Effector memory CD4-positive, alpha-beta T cell (primary cell): ENCODE results near the gene APOBEC2.

Experiments used
- DNase-seq, 3 donors: peaks; one replicate each; pipeline ENCODE4 v3.0.0-alpha.2; 2020
- H3K27ac ChIP-seq: 2 replicates; pipeline ENCODE4 v1.7.0; 2013; ENCODE audit warnings: mild to moderate bottlenecking, low read length, moderate library complexity; ENCODE audit not compliant: insufficient read depth, poor library complexity, severe bottlenecking
- H3K27me3 ChIP-seq: replicated peaks from 2 replicates; pipeline ENCODE4 v1.7.0; 2013; ENCODE audit warnings: mild to moderate bottlenecking, low read length; ENCODE audit not compliant: insufficient read depth, control insufficient read depth, poor library complexity, severe bottlenecking
- H3K36me3 ChIP-seq: 2 replicates; pipeline ENCODE4 v1.7.0; 2013; ENCODE audit warnings: mild to moderate bottlenecking, low read length, moderate library complexity; ENCODE audit not compliant: control insufficient read depth, insufficient read depth
- H3K4me1 ChIP-seq: 2 replicates; pipeline ENCODE4 v1.7.0; 2013; ENCODE audit warnings: low read length, mild to moderate bottlenecking; ENCODE audit not compliant: control insufficient read depth, insufficient read depth, poor library complexity, severe bottlenecking
- H3K4me3 ChIP-seq: 2 replicates; pipeline ENCODE4 v1.7.0; 2013; ENCODE audit warnings: low read length, low read depth, mild to moderate bottlenecking; ENCODE audit not compliant: insufficient read depth, poor library complexity, severe bottlenecking
- H3K9me3 ChIP-seq: 2 replicates; pipeline ENCODE4 v1.7.0; 2013; ENCODE audit warnings: mild to moderate bottlenecking, low read length, moderate library complexity; ENCODE audit not compliant: control insufficient read depth

Gene APOBEC2

DNA sequence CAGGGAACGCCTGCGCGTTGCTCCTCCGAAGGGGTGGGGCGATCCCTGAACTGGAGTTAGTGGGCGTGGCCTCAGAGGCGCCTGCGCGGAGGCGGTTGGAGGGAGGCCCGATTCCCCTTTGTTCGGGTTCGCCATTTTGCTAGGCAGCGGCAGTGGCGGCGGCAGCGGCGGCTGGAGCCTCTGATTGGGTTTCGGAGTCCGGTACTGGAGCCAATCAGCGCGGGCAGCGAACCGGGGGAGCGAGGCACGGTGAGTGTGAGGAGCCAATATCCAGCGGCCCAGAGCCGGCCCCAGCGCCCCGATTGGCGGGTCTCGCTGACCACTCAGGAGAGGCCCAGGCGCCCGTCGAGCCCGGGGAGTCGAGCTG, 19.8 kb downstream of the APOBEC2 start, which contains the start of gene NFYA:
Gene NFYA, plus strand, starts transcription at position 139 of the 367 bp plus-strand sequence. CDS start 6,116 bp downstream, outside the sequence.
- no peaks in the 10 kb centered on the region for H3K27me3 ChIP-seq
- H3K4me1 ChIP-seq, result peaks cover 30% of the 10 kb centered on the region
- H3K4me3 ChIP-seq, result peak within 1 kb of the TSS; percentile 92
- DNase-seq, result peak in 1 of 3 donors; percentile 100
- peaks cover 20% of the 10 kb centered on the region for H3K36me3 ChIP-seq
- H3K27ac ChIP-seq, result peak within 1 kb of the TSS; percentile 94
- H3K9me3 ChIP-seq, result no peaks in the 10 kb centered on the region

DNA sequence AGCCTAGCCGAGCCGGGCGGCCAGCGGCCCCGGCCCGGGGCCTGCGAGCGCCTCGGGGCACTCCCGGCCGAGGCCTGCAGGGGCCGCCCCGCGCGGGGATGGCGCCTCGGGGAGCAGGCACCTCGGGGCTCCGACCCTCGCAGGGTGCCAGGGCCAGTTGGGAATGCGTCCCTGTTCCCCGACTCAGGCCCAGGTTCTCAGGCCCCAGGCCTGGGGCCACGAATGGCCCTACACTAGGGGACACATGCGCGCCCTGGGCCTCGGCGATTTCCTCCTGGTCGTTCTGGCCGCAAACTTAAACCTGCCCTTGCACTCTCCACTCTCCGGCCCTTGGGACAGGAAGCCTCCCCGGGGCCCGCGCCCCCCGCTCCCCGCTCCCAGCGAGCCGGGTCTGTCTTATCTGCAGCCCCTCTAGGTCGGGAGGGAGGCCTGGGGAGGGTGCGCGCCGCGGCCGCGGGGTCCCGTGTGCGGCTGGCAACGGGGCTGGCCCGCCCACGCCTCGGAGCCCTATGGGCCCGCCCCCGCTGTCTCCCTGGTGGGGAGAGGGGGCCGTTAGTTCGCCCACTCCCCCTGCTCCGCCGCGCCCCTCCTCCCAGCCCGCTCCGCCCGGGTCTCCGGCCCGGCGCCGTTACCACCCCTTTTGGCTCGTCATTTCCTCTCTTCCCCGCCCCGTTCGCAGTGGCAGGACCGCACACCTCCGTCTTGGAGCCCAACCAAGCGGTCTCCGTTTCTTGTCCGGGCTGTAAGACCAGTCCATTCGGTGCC, 20.4 kb downstream of the APOBEC2 start:
- Histone ChIP-seq H3K27ac (peak overlapping the region; percentile 94), H3K4me3 (peak overlapping the region; percentile 92), H3K36me3 (peaks cover 17% of the 10 kb centered on the region), H3K27me3 (no peaks in the 10 kb centered on the region), H3K9me3 (no peaks in the 10 kb centered on the region), H3K4me1 (peaks cover 30% of the 10 kb centered on the region)
- peak; percentile 70 to 79 (median 71) for DNase-seq

DNA sequence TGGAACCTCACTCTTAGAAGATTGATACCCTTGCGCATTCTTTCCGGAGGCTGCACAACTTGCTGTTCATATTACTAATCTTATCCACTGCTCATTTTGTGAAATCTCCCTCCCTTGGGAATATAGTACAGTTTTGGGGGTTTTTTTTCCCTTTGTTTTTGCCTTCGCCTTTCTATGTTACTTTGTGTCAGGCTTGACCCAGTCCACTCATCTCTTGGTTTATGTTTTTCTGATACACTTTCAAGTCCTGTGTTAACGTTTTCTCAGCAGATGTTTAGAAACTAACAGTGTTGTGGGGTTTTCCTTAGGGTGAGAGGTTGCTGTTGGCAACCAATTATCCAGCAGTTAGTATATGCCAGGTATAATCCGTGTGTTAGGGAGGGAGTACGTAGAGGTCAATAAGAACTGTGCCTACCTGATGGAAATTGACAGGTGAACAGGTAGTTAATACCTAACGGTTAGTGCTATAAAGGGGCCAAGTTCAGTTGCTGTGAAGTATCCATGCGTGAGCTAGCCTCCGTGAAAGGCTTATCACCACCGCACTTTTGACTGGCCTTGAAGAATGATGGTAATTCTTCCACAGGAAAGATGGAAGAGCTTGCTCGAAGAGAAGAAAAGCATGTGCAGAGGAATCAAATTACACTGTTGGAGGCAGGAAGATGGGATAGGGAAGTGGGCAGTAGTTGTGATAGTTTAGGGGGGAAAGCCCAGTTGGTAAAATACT, 21.1 kb downstream of the APOBEC2 start:
- Histone ChIP-seq H3K27ac (peak overlapping the region; percentile 94), H3K9me3 (no peaks in the 10 kb centered on the region), H3K4me3 (peak overlapping the region; percentile 92), H3K36me3 (peaks cover 17% of the 10 kb centered on the region), H3K27me3 (no peaks in the 10 kb centered on the region), H3K4me1 (peaks cover 30% of the 10 kb centered on the region)
- DNase-seq, result no peak

DNA sequence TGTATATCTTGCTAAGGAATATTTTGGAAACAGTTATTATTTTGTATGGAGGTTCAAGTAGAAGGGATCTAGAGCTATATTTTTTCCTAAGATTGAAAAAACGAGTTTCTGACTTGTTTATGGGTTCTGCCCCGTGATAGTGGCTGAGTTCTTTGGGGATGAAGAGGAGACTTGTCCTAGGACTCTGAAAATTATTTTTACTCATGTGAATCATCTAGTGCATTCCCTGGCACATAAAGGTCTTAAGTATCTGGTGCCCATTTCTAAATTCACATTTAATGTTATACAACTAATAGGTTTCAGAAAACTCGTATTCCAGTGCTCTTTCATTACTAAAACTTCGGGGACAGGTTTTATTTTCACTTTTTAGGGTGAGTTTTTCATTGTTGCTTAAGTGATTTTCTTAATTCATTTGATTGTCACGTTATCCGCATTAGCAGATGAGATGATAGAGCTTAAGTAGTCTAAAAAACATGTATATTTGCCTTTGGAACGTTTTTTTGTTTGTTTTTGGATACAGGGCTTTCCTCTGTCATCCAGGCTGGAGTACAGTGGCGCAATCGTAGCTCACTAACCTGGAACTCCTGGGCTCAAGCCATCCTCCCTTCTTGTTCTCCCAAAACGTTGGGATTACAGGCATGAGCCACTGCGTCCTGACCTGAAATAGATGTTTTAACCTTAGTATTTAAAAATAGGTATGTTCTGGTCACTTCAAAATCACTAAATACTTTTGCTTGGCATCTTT, 21.9 kb downstream of the APOBEC2 start:
- no peaks in the 10 kb centered on the region for H3K27me3 ChIP-seq
- peak overlapping the region; percentile 94 for H3K27ac ChIP-seq

DNA sequence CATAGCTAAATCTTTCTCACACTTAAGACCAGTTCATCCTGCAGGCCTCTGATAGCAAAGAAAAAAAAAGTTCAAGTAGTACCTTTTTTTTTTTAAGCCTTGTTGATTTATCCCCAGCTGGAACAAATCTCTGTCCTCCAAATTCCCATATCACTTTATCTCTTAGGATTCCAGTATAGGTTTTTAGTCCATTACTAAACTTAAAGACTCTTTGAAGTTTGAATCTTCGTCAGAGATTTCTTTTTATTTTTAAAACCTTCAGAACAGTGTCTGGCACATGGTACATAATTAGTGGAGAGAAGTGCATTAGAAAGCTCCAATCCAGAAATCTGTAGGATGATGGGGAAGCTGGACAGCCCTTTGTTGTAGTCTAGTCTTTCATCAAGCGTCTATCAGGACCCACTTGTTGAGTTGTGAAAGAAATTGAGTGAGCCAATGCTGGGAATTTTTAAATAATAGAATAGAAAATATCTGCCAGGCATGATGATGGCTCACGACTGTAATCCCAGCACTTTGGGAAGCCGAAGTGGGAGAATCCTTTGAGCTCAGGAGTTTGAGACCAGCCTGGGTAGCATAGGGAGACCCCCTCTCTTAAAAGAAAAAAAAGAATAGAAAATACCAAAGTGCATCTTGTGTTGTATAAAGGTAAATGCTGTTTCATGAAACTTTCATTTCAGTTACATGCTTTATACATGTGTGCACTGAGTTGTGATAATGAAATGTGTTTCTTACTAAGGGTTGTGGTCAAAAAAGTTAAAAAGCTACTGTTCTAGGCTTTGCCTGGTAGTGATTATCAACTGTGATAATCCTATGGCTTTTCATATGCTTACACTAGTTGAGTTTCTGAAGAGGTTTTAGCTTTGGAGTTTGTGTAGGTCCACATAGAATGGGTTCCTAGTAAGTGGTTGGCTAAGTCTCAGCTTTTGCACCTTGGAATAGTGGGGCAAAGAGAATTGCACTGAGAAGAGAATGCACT, 22.9 kb downstream of the APOBEC2 start:
- no peaks in the 10 kb centered on the region for H3K9me3 ChIP-seq
- H3K27me3 ChIP-seq, result no peaks in the 10 kb centered on the region
- no peak overlapping the region for H3K27ac ChIP-seq
- no peak for DNase-seq
- H3K4me3 ChIP-seq, result no peak overlapping the region
- H3K4me1 ChIP-seq, result peaks cover 40% of the 10 kb centered on the region
- peaks cover 12% of the 10 kb centered on the region for H3K36me3 ChIP-seq

More for the DNA sequence above, 21.9 kb downstream of the APOBEC2 start:
- peaks cover 18% of the 10 kb centered on the region for H3K36me3 ChIP-seq
- H3K4me3 ChIP-seq, result peak overlapping the region; percentile 92
- DNase-seq, result no peak
- no peaks in the 10 kb centered on the region for H3K9me3 ChIP-seq
- peaks cover 32% of the 10 kb centered on the region for H3K4me1 ChIP-seq

DNA sequence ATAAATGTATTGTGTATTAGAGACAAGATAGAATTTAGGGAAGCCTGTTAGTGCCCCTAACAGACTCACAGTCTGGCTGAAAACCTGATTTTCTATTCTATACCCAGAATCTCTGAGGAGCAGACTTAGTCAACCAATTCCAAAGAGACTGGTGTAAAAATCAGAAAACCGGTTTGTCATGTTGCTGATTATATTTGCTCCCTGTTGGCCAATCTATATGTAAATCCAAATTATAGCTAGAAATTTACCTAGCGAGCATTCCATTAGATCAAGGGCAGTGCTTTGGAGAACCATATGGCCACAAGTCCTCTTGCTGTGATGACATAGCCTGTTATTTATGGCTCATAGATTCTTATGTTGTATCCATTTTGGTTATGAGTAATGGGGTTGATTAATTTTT, 24.5 kb downstream of the APOBEC2 start:
- H3K4me3 ChIP-seq, result no peak overlapping the region
- no peaks in the 10 kb centered on the region for H3K27me3 ChIP-seq
- DNase-seq, result no peak
- peaks cover 15% of the 10 kb centered on the region for H3K36me3 ChIP-seq
- no peak overlapping the region for H3K27ac ChIP-seq
- no peaks in the 10 kb centered on the region for H3K9me3 ChIP-seq
- H3K4me1 ChIP-seq, result peaks cover 36% of the 10 kb centered on the region

DNA sequence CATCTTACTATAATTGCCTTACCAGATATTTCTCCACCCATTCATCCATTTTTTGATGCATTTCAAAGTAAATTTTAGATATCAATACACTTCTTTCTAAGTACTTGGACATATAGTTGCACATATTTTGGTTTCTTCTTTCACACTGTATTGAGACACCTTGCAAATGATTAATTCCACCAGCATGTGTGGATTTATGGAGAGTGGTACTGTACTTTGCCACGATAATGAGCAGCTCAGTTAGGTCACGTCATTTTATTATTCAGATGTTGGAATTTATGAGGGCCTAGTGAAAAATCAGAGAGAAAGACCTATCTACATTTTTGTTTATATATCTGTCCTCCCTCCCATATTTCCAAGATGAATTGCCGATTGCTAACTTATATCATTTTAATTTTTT, 25.1 kb downstream of the APOBEC2 start:
- Histone ChIP-seq H3K27ac (no peak overlapping the region), H3K4me1 (peaks cover 36% of the 10 kb centered on the region), H3K27me3 (no peaks in the 10 kb centered on the region), H3K36me3 (peaks cover 19% of the 10 kb centered on the region), H3K9me3 (no peaks in the 10 kb centered on the region), H3K4me3 (no peak overlapping the region)
- DNase-seq, result no peak

DNA sequence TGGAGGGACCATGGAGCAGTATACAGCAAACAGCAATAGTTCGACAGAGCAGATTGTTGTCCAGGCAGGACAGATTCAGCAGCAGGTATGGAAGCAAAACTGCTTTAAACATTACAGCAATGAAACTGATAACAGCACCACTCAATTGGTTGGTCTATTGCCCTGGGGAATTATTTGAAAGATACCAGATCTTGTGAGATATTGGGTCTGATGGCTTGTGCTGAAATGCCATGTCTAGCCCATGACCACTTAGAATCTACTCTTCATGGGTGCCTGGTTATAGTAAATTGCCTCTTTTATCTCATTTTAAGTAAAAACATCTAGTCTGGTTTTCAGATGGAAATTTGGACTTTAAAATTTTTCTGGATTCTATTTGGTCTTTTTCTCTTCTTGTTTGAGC, 26.1 kb downstream of the APOBEC2 start:
- no peak for DNase-seq
- peaks cover 22% of the 10 kb centered on the region for H3K36me3 ChIP-seq
- peaks cover 34% of the 10 kb centered on the region for H3K4me1 ChIP-seq
- H3K4me3 ChIP-seq, result no peak overlapping the region
- no peaks in the 10 kb centered on the region for H3K9me3 ChIP-seq
- H3K27me3 ChIP-seq, result no peaks in the 10 kb centered on the region
- no peak overlapping the region for H3K27ac ChIP-seq

DNA sequence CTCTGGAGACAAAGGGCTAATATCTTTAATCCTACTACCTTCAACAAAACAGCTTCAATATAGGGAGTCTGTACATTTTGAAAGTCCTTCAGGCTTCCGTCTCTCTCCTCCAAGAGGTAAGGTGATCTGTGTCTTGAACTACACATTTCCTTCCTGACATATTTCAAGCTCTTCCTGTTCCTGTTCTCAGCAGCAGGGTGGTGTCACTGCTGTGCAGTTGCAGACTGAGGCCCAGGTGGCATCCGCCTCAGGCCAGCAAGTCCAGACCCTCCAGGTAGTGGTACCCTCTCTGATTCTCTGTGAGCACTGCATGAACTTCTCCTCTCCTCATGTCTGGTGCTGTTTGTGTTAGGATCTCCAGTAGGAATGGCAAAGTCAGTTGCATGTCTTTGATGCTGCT, 27.6 kb downstream of the APOBEC2 start:
- peaks cover 36% of the 10 kb centered on the region for H3K36me3 ChIP-seq
- H3K9me3 ChIP-seq, result no peaks in the 10 kb centered on the region
- no peak for DNase-seq
- H3K4me1 ChIP-seq, result peaks cover 20% of the 10 kb centered on the region
- H3K27ac ChIP-seq, result peak overlapping the region; percentile 57
- H3K4me3 ChIP-seq, result peak overlapping the region; percentile 31
- no peaks in the 10 kb centered on the region for H3K27me3 ChIP-seq
